KMS-11 (cell line): ENCODE results near the gene GMPPA.

ENCODE experiments used
- H2AFZ ChIP-seq: fragments of 200-600 bp; sonication (generic); 2 replicates; pipeline ENCODE4 v1.6.1; 2016; ENCODE audit warnings: antibody characterized with exemption, mixed run types, low read depth
- H3K27ac ChIP-seq: fragments of 200-600 bp; sonication (generic); 2 replicates; pipeline ENCODE4 v1.6.1; 2016; ENCODE audit warnings: mild to moderate bottlenecking, mixed run types
- H3K27me3 ChIP-seq: fragments of 200-600 bp; sonication (generic); 2 replicates; pipeline ENCODE4 v1.6.1; 2017; ENCODE audit warnings: mild to moderate bottlenecking, low read depth, mixed run types, moderate library complexity; ENCODE audit not compliant: insufficient read depth
- H3K36me3 ChIP-seq: fragments of 200-600 bp; sonication (generic); 2 replicates; pipeline ENCODE4 v1.6.1; 2017; ENCODE audit warnings: mild to moderate bottlenecking, mixed run types; ENCODE audit not compliant: insufficient read depth
- H3K4me1 ChIP-seq: fragments of 200-600 bp; sonication (generic); 2 replicates; pipeline ENCODE4 v1.6.1; 2016; ENCODE audit warnings: mild to moderate bottlenecking, low read depth, mixed run types; ENCODE audit not compliant: poor library complexity, severe bottlenecking
- H3K4me2 ChIP-seq: fragments of 200-600 bp; sonication (generic); 2 replicates; pipeline ENCODE4 v1.7.0; 2016; ENCODE audit warnings: mild to moderate bottlenecking, mixed run types
- H3K4me3 ChIP-seq: fragments of 200-600 bp; sonication (generic); IDR thresholded peaks from 2 replicates; pipeline ENCODE4 v1.6.1; 2017; ENCODE audit warnings: low read depth, low read length, mixed read lengths; ENCODE audit not compliant: insufficient read depth
- H3K79me2 ChIP-seq: fragments of 200-600 bp; sonication (generic); 2 replicates; pipeline ENCODE4 v1.6.1; 2016; ENCODE audit warnings: low read depth, mixed run types; ENCODE audit not compliant: insufficient read depth
- H3K9ac ChIP-seq: fragments of 200-600 bp; sonication (generic); 2 replicates; pipeline ENCODE4 v1.6.1; 2016; ENCODE audit warnings: mild to moderate bottlenecking, mixed run types
- H4K20me1 ChIP-seq: fragments of 200-600 bp; sonication (generic); 2 replicates; pipeline ENCODE4 v1.6.1; 2016; ENCODE audit warnings: mild to moderate bottlenecking, mixed run types; ENCODE audit not compliant: insufficient read depth
- TF ChIP-seq, protein P1 (sequence below): fragments of 200-600 bp; sonication (generic); conservative IDR thresholded peaks from 2 replicates; pipeline ENCODE4 v1.6.1; 2017; ENCODE audit warnings: low read depth, mild to moderate bottlenecking, antibody characterized with exemption, low read length, moderate library complexity, mixed read lengths

GMPPA gene

DNA sequence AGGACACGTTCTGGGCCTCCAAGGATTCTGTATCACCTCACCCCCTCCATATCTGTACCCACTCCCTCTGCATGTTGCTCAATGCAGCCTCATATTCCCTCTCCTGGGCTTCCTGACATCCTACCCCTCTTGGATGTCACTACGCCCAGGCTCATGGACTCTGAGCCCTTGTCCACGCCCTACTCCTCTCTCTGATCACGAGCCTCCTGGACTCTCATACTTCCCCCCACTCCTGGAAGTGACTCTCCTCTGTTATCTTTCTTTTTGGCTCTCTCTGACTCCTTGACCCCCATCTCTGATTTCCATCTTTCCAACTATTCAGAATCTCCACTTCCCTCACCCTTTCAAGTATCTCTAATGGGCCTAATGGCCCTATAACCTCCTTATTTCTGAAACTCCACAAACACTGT lies 47.3 kb downstream of the GMPPA start:
- H2AFZ ChIP-seq, result no peak overlapping the region
- peaks cover 4% of the 10 kb centered on the region for H3K4me1 ChIP-seq
- H3K9ac ChIP-seq, result no peak overlapping the region
- H3K79me2 ChIP-seq, result no peaks in the 10 kb centered on the region
- H3K4me3 ChIP-seq, result no peak overlapping the region
- peaks cover 60% of the 10 kb centered on the region for H3K27me3 ChIP-seq
- no peak overlapping the region for H3K27ac ChIP-seq
- TF ChIP-seq, protein P1, sequence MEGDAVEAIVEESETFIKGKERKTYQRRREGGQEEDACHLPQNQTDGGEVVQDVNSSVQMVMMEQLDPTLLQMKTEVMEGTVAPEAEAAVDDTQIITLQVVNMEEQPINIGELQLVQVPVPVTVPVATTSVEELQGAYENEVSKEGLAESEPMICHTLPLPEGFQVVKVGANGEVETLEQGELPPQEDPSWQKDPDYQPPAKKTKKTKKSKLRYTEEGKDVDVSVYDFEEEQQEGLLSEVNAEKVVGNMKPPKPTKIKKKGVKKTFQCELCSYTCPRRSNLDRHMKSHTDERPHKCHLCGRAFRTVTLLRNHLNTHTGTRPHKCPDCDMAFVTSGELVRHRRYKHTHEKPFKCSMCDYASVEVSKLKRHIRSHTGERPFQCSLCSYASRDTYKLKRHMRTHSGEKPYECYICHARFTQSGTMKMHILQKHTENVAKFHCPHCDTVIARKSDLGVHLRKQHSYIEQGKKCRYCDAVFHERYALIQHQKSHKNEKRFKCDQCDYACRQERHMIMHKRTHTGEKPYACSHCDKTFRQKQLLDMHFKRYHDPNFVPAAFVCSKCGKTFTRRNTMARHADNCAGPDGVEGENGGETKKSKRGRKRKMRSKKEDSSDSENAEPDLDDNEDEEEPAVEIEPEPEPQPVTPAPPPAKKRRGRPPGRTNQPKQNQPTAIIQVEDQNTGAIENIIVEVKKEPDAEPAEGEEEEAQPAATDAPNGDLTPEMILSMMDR, result no peak
- no peak overlapping the region for H3K4me2 ChIP-seq
- H3K36me3 ChIP-seq, result no peaks in the 10 kb centered on the region
- H4K20me1 ChIP-seq, result no peaks in the 10 kb centered on the region

DNA sequence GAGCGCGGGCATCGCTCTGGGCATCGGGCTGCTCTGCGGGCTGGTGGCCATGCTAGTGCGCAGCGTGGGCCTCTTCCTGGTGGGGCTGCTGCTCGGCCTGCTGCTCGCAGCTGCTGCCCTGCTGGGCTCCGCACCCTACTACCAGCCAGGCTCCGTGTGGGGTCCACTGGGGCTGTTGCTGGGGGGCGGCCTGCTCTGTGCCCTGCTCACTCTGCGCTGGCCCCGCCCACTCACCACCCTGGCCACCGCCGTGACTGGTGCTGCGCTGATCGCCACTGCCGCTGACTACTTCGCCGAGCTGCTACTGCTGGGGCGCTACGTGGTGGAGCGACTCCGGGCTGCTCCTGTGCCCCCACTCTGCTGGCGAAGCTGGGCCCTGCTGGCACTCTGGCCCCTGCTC lies 48.9 kb downstream of the GMPPA start:
- TF ChIP-seq, protein P1, result no peak
- Histone ChIP-seq H3K9ac (no peak overlapping the region), H3K4me2 (no peak overlapping the region), H3K4me3 (no peak overlapping the region), H3K4me1 (no peaks in the 10 kb centered on the region), H4K20me1 (no peaks in the 10 kb centered on the region), H3K27me3 (peaks cover 69% of the 10 kb centered on the region), H3K79me2 (no peaks in the 10 kb centered on the region), H3K27ac (no peak overlapping the region), H2AFZ (no peak overlapping the region), H3K36me3 (no peaks in the 10 kb centered on the region)

DNA sequence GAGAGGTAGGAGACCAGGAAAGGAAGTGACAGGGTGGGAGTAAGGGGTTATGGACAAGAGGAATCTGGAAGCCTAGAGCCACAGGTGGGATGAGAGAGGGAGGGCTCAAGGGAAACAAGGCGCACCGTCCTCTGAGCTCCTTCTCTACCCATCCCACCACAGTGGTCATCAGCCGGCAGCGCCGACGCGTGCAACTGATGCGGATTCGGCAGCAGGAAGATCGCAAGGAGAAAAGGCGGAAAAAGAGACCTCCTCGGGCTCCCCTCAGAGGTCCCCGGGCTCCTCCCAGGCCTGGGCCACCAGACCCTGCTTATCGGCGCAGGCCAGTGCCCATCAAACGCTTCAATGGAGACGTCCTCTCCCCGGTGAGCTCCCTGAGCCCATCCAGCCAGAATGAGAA lies 50.3 kb downstream of the GMPPA start:
- Histone ChIP-seq H4K20me1 (no peaks in the 10 kb centered on the region), H3K79me2 (no peaks in the 10 kb centered on the region), H2AFZ (no peak overlapping the region), H3K4me3 (no peak overlapping the region), H3K9ac (no peak overlapping the region), H3K27ac (no peak overlapping the region), H3K36me3 (no peaks in the 10 kb centered on the region), H3K27me3 (peaks cover 80% of the 10 kb centered on the region), H3K4me2 (no peak overlapping the region), H3K4me1 (no peaks in the 10 kb centered on the region)
- TF ChIP-seq, protein P1, result no peak

DNA sequence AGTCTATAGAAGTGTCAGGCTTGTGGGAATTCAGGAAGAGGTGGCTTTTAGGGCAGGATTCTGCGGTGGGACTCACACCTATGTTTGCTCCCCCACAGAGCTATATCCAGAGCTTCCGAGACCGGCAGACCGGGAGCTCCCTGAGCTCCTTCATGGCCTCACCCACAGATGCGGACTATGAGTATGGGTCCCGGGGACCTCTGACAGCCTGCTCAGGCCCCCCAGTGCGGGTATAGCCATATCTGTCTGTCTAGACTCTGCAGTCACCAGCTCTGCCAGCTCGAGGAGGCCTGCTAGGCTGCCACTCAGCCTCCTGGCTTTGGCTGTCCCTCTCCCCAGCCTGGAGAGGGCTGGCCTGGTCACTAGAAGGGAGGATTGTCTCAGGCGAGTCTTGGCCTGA lies 50.9 kb downstream of the GMPPA start:
- H3K36me3 ChIP-seq, result no peaks in the 10 kb centered on the region

More for the DNA sequence above, 50.9 kb downstream of the GMPPA start:
- no peak overlapping the region for H2AFZ ChIP-seq
- TF ChIP-seq, protein P1, result no peak
- H3K27ac ChIP-seq, result no peak overlapping the region
- H4K20me1 ChIP-seq, result no peaks in the 10 kb centered on the region
- H3K4me1 ChIP-seq, result no peaks in the 10 kb centered on the region
- no peak overlapping the region for H3K9ac ChIP-seq
- H3K79me2 ChIP-seq, result no peaks in the 10 kb centered on the region
- peaks cover 79% of the 10 kb centered on the region for H3K27me3 ChIP-seq
- no peak overlapping the region for H3K4me2 ChIP-seq
- H3K4me3 ChIP-seq, result no peak overlapping the region
